Hematopoietic multipotent progenitor cell treated with erythropoietin and hydrocortisone succinate and interleukin-3 and kit ligand, for 6 days (in vitro differentiated cells): ENCODE results near the gene TMEM271.

Source experiments
- DNase-seq: peaks from one replicate; pipeline ENCODE4 v3.0.0-alpha.2; 2015

Gene TMEM271

DNA sequence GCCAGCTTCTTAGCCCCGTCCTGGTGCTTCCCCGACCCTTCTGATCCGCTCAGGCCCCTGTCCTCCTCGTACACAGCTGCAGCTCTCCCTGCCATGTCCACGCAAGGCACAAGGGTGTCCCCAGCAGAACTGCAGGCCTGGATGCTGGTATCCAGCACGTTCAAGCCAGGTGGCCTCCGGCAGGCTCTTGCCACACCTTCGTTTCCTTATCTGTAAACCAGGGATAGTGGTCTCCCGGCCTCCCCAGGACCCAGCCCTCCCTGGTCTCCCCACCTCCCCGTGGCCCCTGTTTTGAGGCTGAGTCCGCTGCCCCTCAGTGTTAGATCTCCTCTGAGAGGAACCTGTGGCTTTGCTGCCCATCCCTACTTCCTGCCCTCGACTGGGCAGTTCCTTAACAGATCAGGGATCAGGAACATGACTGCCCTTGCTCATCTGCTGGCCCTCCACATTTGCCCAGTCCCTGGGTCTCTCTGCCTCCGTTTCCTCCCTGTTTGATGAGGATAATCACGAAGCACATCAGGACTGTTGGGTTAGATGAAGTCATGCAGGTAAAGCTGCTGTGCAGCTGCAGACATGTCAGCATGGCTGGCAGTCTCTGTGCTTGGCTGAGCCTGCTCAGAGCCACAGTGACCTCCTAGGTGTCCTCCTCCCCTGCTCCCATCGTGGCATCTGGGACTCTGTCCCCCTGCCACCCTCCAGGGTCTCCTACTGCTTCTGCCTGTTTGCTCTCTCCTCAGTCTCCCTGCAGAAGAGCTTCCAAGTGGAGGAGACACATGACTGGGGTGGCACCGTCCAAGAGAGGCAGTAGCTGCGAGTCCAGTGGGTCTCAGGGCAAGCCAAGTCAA, 44.2 kb downstream of the TMEM271 start:
- no peak for DNase-seq

DNA sequence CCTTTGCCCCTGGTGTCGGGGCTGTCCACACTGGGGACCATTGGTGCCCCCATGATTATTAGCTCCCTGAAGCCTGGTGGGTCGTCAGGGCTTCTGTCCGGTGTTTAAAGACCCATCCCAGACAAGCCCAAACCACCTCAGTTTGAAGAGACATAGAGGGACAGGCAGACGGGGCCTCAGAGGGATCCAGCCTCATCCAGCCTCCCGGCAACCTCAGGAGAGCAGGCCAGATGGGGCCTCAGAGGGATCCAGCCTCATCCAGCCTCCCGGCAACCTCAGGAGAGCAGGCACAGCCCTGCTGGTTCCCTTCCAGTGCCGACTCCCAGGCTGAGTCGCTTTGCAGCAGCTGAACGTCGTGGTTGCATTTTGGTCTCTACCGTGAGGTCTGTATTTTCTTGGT, 45.0 kb downstream of the TMEM271 start:
- no peak for DNase-seq

DNA sequence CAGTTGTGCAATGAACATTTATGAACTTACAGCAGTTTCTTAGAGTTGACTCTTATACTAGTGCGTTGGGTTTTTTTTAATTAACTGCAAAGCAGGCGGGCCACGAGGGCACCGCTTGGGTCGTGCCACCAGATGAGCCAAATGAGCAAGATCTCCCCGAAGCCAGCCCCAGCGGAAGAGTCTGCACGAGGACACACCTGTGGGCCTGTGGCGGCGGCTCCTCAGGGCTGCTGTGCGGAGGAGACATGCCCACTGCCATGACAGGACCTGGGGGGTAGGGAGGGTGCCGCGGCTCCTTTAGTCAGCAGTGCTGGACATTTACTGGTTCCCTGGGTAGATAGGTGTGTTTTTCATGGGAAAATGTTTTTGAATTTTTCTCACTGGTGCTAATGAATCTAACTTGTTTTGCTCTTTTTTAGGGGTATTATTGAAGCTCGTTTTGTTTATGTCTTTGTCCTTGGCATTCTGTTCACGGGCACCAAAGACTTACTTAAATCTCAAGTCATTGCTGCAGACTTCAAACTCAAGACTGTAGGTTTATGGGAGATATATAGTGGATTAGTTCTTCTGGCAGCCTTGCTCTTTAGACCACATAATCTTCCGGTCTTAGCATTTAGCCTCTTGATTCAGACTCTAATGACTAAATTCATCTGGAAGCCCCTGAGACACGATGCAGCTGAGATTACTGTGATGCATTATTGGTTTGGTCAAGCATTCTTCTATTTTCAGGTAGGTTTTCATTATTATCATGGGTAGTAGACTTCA, 45.9 kb downstream of the TMEM271 start:
- DNase-seq = no peak

DNA sequence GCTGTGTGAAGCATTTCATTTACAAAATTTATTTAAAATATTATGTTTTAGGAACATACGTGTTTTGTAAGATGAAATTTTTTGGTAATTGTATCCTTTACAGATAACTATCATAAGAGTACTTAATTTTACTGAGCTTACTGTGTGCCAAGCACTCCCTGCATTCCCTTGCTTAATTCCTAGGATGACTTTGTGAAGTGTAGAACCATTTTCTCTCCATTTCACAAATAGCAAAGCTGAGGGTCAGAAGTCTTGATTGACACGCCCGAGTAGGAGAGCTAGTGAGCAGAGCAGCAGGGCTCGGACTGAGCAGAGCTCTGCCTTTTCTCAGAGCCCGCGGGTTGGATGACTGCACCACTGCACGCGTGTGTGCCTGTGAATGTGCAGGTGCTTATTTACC, 46.5 kb downstream of the TMEM271 start:
- DNase-seq = no peak

DNA sequence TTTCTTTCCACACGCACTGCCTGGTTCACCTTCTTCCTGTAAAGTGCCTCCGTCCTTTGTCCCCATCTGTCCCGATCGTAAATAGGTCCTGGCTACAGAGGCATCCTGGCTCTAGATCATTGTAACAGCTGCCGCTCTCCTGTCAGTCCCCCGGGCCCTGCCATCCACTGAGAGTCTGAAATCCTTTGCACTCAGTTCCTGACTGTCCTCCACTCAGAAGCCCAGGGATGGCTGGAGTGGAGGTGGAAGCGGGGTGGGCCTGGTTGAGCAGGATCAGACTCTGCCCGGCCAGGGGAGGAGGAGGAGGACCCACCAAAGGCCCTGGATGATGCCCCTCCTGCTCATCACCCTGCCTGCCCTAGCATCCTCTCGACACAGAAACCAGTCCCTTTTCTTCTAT, 47.3 kb downstream of the TMEM271 start:
- no peak for DNase-seq

DNA sequence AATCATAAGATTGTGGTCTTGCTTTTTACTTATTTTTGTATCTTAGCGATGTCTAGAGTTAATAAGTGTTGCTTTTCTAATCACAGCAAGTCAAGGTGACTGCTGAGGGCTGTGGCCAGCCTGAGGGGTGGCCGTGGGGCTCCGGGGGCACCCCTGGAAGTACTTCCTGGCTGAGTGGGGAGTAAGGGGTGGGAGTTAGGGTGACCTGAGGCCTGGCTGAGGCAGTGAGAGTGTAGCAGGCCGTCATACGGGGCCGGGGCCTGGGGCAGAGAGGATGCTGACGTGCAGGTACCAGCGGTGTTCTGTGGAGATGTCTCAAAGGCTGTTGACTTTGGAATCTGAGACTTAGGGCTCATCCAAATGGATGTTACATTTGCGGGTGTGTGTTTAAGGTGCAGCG, 47.8 kb downstream of the TMEM271 start:
- DNase-seq = no peak

DNA sequence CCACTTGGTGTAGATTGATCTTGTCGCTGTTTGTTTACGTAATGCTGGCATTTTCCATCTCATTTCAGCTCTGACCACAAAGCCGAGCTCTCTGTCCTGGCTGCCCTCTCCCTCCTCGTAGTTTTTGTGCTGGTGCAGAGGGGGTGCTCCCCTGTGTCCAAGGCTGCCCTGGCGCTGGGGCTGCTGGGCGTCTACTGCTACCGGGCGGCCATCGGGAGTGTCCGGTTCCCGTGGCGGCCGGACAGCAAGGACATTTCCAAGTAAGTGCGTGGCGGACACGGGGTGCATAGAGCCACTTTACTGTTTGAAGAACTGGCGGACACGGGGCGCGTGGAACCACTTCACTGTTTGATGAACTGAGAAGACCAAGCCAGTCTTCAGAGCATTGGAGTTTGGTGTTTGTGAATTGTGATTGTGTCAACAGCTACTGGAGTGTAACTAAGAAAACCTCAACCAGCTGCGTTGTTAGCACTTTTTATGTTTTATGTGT, 49.1 kb downstream of the TMEM271 start:
- no peak for DNase-seq

DNA sequence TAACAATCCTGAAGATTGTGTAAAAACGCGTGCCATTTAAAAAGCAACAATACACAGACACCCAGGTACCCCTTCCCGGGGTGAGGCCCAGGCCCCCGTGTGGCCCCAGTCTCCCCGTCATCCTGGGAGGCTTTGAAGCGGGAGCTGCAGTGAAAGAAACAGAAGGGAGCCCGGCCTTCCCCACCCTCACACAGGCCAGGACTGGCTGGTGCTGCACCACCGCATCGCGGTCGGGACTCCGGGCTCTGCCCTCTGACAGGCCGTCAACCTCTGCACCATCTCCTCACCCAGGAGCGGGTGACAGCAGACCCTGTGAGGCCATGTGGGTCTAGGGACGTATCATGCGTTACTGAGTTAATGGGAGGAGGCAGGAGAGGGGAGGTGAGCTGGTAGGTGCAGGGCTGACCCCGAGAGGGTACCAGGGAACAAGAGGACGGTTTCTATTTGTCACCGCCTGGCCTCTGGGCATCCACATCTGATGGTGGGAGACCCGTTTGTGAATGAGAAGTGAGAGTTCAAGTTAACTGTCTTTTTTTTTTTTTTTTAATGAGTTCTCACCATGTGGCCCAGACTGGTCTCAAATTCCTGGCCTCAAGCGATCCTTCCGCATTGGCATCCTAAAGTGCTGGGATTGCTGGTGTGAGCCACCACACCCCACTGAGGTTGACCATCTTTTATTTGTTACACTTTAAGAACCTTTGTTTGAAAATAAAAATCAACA, 49.7 kb downstream of the TMEM271 start:
- no peak for DNase-seq

DNA sequence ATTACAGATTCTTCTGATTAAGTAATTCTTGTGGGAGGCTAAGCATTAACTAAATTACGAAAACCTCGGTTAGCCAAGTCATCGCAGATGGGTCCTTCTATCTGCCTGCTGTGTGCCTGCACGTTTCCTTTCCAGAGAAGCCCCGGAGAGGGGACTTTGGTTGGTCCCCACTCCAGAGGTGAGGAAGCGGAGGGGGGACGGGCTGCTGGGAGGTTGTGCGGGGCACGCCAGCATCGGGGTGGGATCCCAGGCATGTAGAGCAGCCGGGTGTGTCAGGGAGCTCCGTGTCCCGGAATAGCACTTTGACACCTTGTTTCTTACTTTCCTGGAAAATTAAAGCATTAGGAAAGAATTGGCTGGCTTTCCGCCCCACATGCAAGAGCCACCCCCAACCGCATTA, 50.4 kb downstream of the TMEM271 start:
- DNase-seq = no peak

DNA sequence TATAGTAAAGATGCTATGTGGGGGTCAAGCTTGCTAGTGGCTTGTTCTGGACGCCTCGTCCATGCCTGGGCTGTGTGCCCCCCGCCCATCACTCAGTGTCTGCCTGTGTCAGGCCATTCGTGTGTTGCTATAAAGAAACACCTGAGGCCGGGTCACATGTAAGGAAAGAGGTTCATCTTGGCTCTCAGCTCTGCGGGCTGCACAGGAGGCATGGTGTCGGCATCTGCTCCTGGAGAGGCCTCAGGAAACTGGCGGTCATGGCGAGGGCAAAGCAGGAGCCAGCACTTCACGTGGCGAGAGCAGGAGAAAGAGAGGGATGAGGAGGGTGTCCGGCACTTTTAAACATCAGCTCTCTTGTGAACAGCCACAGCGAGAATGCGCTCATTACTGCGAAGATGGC, 51.9 kb downstream of the TMEM271 start:
- no peak for DNase-seq
